Measurements from ENCODE around the gene ZNF18.
"Not testable (repeated sequence)": the region's sequence is repeated elsewhere in the genome, so short reads cannot be mapped to it uniquely, and the experiment has no call there.

The ZNF18 gene

DNA sequence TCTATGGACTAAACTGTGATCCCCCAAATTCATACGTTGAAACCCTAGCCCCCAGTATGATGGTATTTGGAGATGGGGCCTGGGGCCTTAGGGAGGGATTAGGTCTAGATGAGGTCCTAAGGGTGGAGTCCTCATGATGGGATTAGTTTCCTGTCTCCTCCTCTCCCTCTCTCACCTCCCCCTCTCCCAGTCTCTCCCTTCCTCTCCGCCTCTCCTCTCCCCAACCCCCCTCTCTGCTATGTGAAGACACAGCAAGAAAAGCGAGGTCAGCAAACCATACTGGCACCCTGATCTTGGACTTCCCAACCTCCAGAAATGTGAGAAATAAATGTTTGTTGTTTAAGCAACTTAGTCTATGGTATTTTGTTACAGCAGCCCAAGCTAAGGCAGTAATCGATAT is 15.4 kb downstream of the ZNF18 start:
- no peak for DNase-seq

DNA sequence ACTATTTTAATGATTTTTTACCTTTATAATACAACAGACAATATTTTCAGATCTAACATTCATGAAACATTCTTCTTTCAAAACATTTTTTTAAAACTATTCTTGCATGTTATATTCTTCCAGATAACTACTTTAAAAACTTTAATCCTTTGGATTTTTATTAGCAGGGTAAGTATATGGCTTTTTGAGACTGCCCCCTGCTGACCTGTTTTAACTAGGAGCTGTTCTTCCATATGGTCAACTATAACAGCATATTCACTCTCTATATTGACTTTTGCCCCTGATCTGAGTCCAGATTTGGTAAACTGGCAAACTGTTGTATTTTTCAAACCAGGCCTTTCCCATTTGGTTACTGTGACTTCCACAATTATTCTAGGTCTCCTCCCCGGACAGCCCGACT is 16.5 kb downstream of the ZNF18 start:
- DNase-seq: no peak

GRCh38 chr17:11979795-11980194 is 17.5 kb downstream of the ZNF18 start:
- no peak for DNase-seq

- not testable (repeated sequence) for DNase-seq
Observed at GRCh38 chr17:11972741-11973140, 24.5 kb downstream of the ZNF18 start.

DNA sequence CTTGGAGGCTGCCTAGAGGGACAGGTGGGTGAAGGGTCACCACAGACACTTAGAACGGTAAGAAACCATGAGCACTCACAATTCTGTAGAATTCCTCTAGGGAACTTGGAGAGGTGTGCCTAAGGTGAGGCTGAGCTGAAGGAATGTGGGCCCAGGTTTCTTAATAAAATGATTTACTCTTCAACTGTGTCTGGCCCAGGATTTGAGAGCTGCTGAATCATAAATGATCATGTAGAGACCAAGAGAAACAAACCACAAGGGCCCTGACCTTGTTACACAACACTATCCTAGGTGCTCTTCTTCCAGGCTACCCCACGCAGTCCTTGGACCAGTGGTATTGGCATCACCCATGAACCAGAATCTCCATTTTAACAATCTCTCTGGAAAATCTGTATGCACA is 27.7 kb downstream of the ZNF18 start:
- no peak for DNase-seq

- no peak for DNase-seq
Observed at GRCh38 chr17:11954936-11955335, 42.3 kb downstream of the ZNF18 start.

GRCh38 chr17:11953924-11954323 is 43.4 kb downstream of the ZNF18 start:
- DNase-seq: no peak

DNA sequence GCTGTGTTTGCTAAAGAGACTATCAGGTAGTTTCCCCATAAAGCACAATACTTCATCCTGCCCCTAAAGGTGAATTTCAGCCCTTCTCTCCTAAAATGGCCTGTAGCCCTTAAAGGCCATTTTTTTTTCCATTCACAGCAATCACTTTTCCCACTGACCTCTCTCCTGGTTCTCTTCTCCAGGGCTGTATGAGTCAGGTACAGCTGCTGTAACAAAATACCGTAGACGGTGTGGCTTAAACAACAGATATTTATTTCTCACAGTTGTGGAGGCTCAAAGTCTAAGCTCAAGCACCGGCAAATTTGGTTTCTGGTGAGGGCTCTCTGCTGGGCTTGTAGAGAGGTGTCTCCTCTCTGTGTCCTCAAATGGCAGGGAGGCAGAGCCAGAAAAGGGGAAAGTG is 44.7 kb downstream of the ZNF18 start:
- no peak for DNase-seq

GRCh38 chr17:11950771-11951519 is 46.3 kb downstream of the ZNF18 start:
- DNase-seq: no peak

DNA sequence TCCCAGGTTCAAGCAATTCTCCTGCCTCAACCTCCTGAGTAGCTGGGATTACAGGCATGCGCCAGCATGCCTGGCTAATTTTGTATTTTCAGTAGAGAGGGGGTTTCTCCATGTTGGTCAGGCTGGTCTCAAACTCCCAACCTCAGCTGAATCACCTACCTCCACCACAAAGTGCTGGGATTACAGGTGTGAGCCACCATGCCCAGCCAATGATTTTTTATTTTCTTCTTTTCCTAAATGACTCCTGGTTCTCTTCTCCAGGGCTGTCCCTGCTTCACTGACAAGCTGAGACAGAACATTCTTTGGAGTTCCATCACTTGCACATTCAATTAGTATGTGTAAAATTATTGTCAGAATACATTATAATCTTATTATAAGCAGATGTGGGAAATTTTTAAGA is 47.7 kb downstream of the ZNF18 start:
- DNase-seq: not testable (repeated sequence)

- no peak for DNase-seq
Observed at GRCh38 chr17:11948789-11949188, 48.5 kb downstream of the ZNF18 start.

DNA sequence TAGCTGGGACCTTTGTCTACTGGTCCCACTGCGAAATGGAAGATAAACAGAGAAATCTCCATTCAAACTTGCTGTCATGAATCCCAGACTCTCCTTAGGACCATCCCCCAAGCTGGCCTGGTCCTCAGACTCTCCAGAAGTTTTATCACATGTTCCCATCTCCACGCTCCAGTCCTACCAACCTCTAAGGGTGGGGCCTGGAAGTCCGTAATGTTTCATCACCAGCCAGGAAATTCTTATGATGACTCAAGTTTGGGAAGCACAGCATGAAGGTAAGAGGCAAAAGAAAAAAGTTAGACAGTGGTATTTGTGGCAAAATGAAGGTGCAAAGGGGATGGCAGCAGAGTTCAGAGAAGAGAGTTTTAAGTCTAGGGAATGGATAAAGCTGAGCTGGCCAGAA is 52.7 kb downstream of the ZNF18 start:
- no peak for DNase-seq

- no peak for DNase-seq
Observed at GRCh38 chr17:11943759-11944347, 53.4 kb downstream of the ZNF18 start.

GRCh38 chr17:11943086-11943485 is 54.2 kb downstream of the ZNF18 start:
- DNase-seq: not testable (repeated sequence)

GRCh38 chr17:11940904-11941303 is 56.4 kb downstream of the ZNF18 start:
- no peak for DNase-seq

DNA sequence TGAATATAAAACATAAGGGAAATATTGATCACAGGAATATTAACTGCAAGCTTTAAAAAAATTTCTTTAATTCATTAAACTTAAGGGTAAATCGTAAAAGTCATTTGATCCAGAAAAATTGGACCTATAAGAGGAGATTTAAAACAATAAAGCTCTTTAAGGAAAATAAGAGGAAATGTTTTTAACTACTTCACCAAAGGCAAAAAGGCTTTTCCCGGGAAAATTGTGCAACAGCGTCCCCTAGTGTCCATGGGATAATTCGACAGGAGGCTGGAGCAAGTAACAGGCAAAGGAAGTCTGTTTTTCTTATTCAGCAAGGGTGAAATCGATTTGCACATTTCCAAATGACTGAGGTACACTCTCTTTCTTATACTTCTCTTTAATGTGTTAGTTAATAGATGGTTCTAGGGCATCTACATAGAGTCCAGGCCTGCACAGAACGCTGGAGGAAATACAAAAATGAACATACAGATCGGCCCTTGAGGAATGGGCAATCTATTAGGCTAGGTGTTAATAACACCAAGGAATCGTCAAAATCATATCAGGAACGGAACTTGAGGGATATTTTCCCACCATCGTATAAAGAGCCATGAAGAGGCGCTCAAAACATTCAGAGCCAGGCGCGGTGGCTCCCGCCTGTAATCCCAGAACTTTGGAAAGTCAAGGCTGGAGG is 61.4 kb downstream of the ZNF18 start:
- no peak for DNase-seq

- DNase-seq: no peak
Observed at GRCh38 chr17:11932337-11932898, 64.9 kb downstream of the ZNF18 start.

GRCh38 chr17:11928436-11928835 is 68.8 kb downstream of the ZNF18 start:
- no peak for DNase-seq

Measured in NCI-H2029 treated with DMSO at 0.1 percent for 48 hours (cell line).